Measurements from ENCODE around the gene TRIM26. TPM values are rescaled to one million over a fixed set of nuclear protein-coding genes. Genes with fewer than 3 reads are reported as not detected.

The TRIM26 gene
- total and polyA plus RNA-seq, 2 of the 13 experiments (the other 11 are each of a cell fraction or from before 2014, with no cell fraction given) = 27.1 to 38.7 TPM

DNA sequence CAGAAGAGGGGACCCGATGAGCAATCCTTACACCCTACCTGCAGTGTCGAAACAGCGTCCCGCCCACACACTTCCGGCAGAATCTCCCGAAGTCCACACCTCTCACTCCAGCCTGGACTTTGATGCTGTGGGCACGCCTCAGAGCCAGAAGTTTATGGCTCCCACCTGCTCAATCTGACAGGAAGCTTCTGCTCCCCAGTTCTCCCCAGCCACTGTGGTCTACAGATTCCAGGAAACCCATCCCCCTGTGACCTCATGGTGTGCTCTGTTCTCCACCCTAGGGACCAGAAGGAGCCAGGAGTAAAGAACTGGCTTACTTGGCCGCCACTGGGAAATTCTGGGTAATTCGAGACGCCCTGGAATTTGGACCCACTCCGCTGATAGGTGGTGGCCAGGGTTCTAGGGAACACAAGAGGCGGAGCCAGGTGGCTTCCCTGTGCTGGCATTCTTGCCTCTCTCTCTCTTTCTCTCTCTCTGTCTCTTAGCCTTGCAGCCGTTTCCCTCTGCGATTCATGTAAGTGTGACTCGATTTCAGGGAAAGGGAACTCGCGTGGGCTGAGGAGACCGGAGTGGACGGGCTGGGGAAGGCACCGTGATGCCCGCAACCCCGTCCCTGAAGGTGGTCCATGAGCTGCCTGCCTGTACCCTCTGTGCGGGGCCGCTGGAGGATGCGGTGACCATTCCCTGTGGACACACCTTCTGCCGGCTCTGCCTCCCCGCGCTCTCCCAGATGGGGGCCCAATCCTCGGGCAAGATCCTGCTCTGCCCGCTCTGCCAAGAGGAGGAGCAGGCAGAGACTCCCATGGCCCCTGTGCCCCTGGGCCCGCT, 49.9 kb downstream of the TRIM26 start, which contains the start of gene TRIM15 (continued):
- TF ChIP-seq, protein P1, sequence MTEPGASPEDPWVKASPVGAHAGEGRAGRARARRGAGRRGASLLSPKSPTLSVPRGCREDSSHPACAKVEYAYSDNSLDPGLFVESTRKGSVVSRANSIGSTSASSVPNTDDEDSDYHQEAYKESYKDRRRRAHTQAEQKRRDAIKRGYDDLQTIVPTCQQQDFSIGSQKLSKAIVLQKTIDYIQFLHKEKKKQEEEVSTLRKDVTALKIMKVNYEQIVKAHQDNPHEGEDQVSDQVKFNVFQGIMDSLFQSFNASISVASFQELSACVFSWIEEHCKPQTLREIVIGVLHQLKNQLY (CRISPR knock-in tag; IDR thresholded peaks at IDR 0.05) = 0 out of 2 replicates have a peak, but pooled peaks have one; percentile 6
- TF ChIP-seq ZNF792 (CRISPR knock-in tag; IDR thresholded peaks at IDR 0.05) = no peak
- no peak for TF ChIP-seq ZFAT (CRISPR knock-in tag; conservative IDR thresholded peaks at IDR 0.05)
- peak; percentile 94 for TF ChIP-seq HNF4A (CRISPR knock-in tag; IDR thresholded peaks at IDR 0.05)
- TF ChIP-seq SAP130 (CRISPR knock-in tag; IDR thresholded peaks at IDR 0.05; ENCODE audit: low read depth) = peak; percentile 89
- peak; percentile 51 for TF ChIP-seq FOXO1 (CRISPR knock-in tag; IDR thresholded peaks at IDR 0.05)
- TF ChIP-seq GABPB1 (CRISPR knock-in tag; IDR thresholded peaks at IDR 0.05) = peak; percentile 91
- TF ChIP-seq, protein P2, sequence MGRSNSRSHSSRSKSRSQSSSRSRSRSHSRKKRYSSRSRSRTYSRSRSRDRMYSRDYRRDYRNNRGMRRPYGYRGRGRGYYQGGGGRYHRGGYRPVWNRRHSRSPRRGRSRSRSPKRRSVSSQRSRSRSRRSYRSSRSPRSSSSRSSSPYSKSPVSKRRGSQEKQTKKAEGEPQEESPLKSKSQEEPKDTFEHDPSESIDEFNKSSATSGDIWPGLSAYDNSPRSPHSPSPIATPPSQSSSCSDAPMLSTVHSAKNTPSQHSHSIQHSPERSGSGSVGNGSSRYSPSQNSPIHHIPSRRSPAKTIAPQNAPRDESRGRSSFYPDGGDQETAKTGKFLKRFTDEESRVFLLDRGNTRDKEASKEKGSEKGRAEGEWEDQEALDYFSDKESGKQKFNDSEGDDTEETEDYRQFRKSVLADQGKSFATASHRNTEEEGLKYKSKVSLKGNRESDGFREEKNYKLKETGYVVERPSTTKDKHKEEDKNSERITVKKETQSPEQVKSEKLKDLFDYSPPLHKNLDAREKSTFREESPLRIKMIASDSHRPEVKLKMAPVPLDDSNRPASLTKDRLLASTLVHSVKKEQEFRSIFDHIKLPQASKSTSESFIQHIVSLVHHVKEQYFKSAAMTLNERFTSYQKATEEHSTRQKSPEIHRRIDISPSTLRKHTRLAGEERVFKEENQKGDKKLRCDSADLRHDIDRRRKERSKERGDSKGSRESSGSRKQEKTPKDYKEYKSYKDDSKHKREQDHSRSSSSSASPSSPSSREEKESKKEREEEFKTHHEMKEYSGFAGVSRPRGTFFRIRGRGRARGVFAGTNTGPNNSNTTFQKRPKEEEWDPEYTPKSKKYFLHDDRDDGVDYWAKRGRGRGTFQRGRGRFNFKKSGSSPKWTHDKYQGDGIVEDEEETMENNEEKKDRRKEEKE (IDR thresholded peaks at IDR 0.05) = no peak
- TF ChIP-seq, protein P3, sequence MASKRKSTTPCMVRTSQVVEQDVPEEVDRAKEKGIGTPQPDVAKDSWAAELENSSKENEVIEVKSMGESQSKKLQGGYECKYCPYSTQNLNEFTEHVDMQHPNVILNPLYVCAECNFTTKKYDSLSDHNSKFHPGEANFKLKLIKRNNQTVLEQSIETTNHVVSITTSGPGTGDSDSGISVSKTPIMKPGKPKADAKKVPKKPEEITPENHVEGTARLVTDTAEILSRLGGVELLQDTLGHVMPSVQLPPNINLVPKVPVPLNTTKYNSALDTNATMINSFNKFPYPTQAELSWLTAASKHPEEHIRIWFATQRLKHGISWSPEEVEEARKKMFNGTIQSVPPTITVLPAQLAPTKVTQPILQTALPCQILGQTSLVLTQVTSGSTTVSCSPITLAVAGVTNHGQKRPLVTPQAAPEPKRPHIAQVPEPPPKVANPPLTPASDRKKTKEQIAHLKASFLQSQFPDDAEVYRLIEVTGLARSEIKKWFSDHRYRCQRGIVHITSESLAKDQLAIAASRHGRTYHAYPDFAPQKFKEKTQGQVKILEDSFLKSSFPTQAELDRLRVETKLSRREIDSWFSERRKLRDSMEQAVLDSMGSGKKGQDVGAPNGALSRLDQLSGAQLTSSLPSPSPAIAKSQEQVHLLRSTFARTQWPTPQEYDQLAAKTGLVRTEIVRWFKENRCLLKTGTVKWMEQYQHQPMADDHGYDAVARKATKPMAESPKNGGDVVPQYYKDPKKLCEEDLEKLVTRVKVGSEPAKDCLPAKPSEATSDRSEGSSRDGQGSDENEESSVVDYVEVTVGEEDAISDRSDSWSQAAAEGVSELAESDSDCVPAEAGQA (IDR thresholded peaks at IDR 0.05; ENCODE audit: low read depth) = no peak; the same call in 1 of the 2 replicates
- TF ChIP-seq, protein P3 (CRISPR knock-in tag; IDR thresholded peaks at IDR 0.05; ENCODE audit: borderline replicate concordance) = no peak
- TF ChIP-seq, protein P4, sequence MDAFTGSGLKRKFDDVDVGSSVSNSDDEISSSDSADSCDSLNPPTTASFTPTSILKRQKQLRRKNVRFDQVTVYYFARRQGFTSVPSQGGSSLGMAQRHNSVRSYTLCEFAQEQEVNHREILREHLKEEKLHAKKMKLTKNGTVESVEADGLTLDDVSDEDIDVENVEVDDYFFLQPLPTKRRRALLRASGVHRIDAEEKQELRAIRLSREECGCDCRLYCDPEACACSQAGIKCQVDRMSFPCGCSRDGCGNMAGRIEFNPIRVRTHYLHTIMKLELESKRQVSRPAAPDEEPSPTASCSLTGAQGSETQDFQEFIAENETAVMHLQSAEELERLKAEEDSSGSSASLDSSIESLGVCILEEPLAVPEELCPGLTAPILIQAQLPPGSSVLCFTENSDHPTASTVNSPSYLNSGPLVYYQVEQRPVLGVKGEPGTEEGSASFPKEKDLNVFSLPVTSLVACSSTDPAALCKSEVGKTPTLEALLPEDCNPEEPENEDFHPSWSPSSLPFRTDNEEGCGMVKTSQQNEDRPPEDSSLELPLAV (CRISPR knock-in tag; conservative IDR thresholded peaks at IDR 0.05; ENCODE audit: low read depth) = no peak
- peak; percentile 51; the same call in 1 of the 2 replicates for TF ChIP-seq ZNF703 (CRISPR knock-in tag; IDR thresholded peaks at IDR 0.05; ENCODE audit: borderline replicate concordance)
- TF ChIP-seq RARG (CRISPR knock-in tag; IDR thresholded peaks at IDR 0.05; ENCODE audit: low read depth) = no peak
- peak; percentile 94 for TF ChIP-seq TARDBP (CRISPR knock-in tag; IDR thresholded peaks at IDR 0.05)
- TF ChIP-seq, protein P5, sequence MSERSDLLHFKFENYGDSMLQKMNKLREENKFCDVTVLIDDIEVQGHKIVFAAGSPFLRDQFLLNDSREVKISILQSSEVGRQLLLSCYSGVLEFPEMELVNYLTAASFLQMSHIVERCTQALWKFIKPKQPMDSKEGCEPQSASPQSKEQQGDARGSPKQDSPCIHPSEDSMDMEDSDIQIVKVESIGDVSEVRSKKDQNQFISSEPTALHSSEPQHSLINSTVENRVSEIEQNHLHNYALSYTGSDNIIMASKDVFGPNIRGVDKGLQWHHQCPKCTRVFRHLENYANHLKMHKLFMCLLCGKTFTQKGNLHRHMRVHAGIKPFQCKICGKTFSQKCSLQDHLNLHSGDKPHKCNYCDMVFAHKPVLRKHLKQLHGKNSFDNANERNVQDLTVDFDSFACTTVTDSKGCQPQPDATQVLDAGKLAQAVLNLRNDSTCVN (CRISPR knock-in tag; IDR thresholded peaks at IDR 0.05; ENCODE audit: borderline replicate concordance) = no peak
- TF ChIP-seq ZNF839 (CRISPR knock-in tag; IDR thresholded peaks at IDR 0.05; ENCODE audit: borderline replicate concordance) = 0 out of 2 replicates have a peak, but pooled peaks have one; percentile 36
- TF ChIP-seq ZNF782 (CRISPR knock-in tag; IDR thresholded peaks at IDR 0.05; ENCODE audit: borderline replicate concordance) = no peak; the same call in 1 of the 2 replicates
